GM13976 (cell line): ENCODE measurements around the gene PTPRK.

ENCODE experiments used
- DNase-seq: peaks from one replicate; pipeline ENCODE4 v3.0.0; 2012; ENCODE audit warnings: low spot score
- CTCF ChIP-seq: IDR thresholded peaks from 2 replicates; pipeline ENCODE4 v1.5.1; 2012; ENCODE audit warnings: borderline replicate concordance, mild to moderate bottlenecking; ENCODE audit not compliant: insufficient read depth; ENCODE audit errors: extremely low read depth, missing control alignments, control extremely low read depth
- in situ Hi-C: fragments of 300-500 bp; cut with MboI; formaldehyde crosslinking; loops from one replicate; pipeline ENCODE4 v1.12.0; 2022; ENCODE audit warnings: low sequenced_read_pairs, mixed read lengths, inconsistent platforms; ENCODE audit not compliant: unreplicated experiment

Gene PTPRK

GRCh38 chr6:128456510-128457230 is 63.7 kb downstream of the PTPRK start:
- no peak for DNase-seq
- TF ChIP-seq CTCF = no peak
- in situ Hi-C loops = no loop called here

- no peak for DNase-seq
- in situ Hi-C loops = no loop called here
Measured at GRCh38 chr6:128455959-128456358, 64.4 kb downstream of the PTPRK start.

GRCh38 chr6:128452713-128453112 is 67.7 kb downstream of the PTPRK start:
- no peak for TF ChIP-seq CTCF

More at GRCh38 chr6:128455959-128456358, 64.4 kb downstream of the PTPRK start:
- TF ChIP-seq CTCF = no peak

GRCh38 chr6:128446497-128446896 is 73.9 kb downstream of the PTPRK start:
- in situ Hi-C loops = no loop called here
- no peak for DNase-seq
- no peak for TF ChIP-seq CTCF

More at GRCh38 chr6:128452713-128453112, 67.7 kb downstream of the PTPRK start:
- no peak for DNase-seq
- in situ Hi-C loops = no loop called here

GRCh38 chr6:128443553-128443952 is 76.8 kb downstream of the PTPRK start:
- in situ Hi-C loops = no loop called here
- no peak for TF ChIP-seq CTCF
- DNase-seq = no peak

- in situ Hi-C loops = no loop called here
- no peak for TF ChIP-seq CTCF
Measured at GRCh38 chr6:128439627-128440026, 80.8 kb downstream of the PTPRK start.

GRCh38 chr6:128438393-128438792 is 82.0 kb downstream of the PTPRK start:
- no peak for DNase-seq
- in situ Hi-C loops = no loop called here

More at GRCh38 chr6:128439627-128440026, 80.8 kb downstream of the PTPRK start:
- no peak for DNase-seq

More at GRCh38 chr6:128438393-128438792, 82.0 kb downstream of the PTPRK start:
- no peak for TF ChIP-seq CTCF
